Mucosa of gallbladder (tissue), 1 donor: Measurements from ENCODE around the gene PEX12. TPM values are rescaled to one million over a fixed set of nuclear protein-coding genes. Genes with fewer than 3 reads are reported as not detected.
"Not testable (repeated sequence)": the region's sequence is repeated elsewhere in the genome, so short reads cannot be mapped to it uniquely, and the experiment has no call there.

ENCODE experiments used
- DNase-seq: peaks from one replicate; pipeline ENCODE4 v3.0.0-alpha.2; 2020; ENCODE audit warnings: low spot score
- total RNA-seq: library from RNA; stranded (reverse); gene quantifications from one replicate; pipeline ENCODE4 v1.2.1, GENCODE V29; 2021
- donor health status: DM: no; HTN: no; CAD: no.

Gene PEX12
- total RNA-seq, 1 donor from 2014 or later: 7.5 TPM

GRCh38 chr17:35578929-35579432, 610 bp upstream of the PEX12 start:
- DNase-seq: no peak

GRCh38 chr17:35577830-35578196, 558 bp downstream of the PEX12 start:
- DNase-seq: no peak

GRCh38 chr17:35575759-35576158, 2.6 kb downstream of the PEX12 start:
- no peak for DNase-seq

GRCh38 chr17:35569405-35569804, 9.0 kb downstream of the PEX12 start:
- DNase-seq: no peak

GRCh38 chr17:35568561-35568960, 9.8 kb downstream of the PEX12 start:
- no peak for DNase-seq

GRCh38 chr17:35566968-35567367, 11.4 kb downstream of the PEX12 start:
- no peak for DNase-seq

- DNase-seq: not testable (repeated sequence)
These were observed 15.2 kb downstream of the PEX12 start for GRCh38 chr17:35563181-35563580.

GRCh38 chr17:35560703-35561102, 17.7 kb downstream of the PEX12 start, which contains the start of gene SLFN14:
Gene SLFN14, minus strand, starts transcription at chr17:35560819. Its CDS starts 2,757 bp downstream, at chr17:35558062.
- no peak for DNase-seq

GRCh38 chr17:35559495-35560210, 18.7 kb downstream of the PEX12 start:
- DNase-seq: no peak

- no peak for DNase-seq
These were observed 21.0 kb downstream of the PEX12 start for GRCh38 chr17:35557353-35557752.

- DNase-seq: no peak
These were observed 22.7 kb downstream of the PEX12 start for GRCh38 chr17:35555691-35556090.

- DNase-seq: no peak
These were observed 23.7 kb downstream of the PEX12 start for GRCh38 chr17:35554668-35555067.

GRCh38 chr17:35553310-35553709, 25.1 kb downstream of the PEX12 start:
- no peak for DNase-seq

- no peak for DNase-seq
These were observed 29.4 kb downstream of the PEX12 start for GRCh38 chr17:35548978-35549377.

- DNase-seq: no peak
These were observed 30.1 kb downstream of the PEX12 start for GRCh38 chr17:35548208-35548810.

GRCh38 chr17:35546487-35546886, 31.9 kb downstream of the PEX12 start:
- no peak for DNase-seq

- no peak for DNase-seq
These were observed 33.2 kb downstream of the PEX12 start for GRCh38 chr17:35545150-35545549.

- no peak for DNase-seq
These were observed 34.5 kb downstream of the PEX12 start for GRCh38 chr17:35543856-35544255.

GRCh38 chr17:35542990-35543389, 35.4 kb downstream of the PEX12 start:
- DNase-seq: no peak

GRCh38 chr17:35541434-35541833, 36.9 kb downstream of the PEX12 start:
- DNase-seq: no peak

GRCh38 chr17:35540589-35541404, 37.6 kb downstream of the PEX12 start:
- DNase-seq: peak; percentile 43

- no peak for DNase-seq
These were observed 38.7 kb downstream of the PEX12 start for GRCh38 chr17:35539659-35540026.
